Measurements from ENCODE around the gene EFCAB6. TPM values are rescaled to one million over a fixed set of nuclear protein-coding genes. Genes with fewer than 3 reads are reported as not detected.

The EFCAB6 gene
- total RNA-seq: 0.31 and 0.32 TPM in 2 replicates
- 0.07 TPM in 1 of 2 replicates, not detected in the other for polyA plus RNA-seq
- 0.17 and 0.20 TPM in 2 replicates for polyA plus RNA-seq (2011; cell fraction: cytosol; rRNA removed)
- polyA plus RNA-seq (2011; cell fraction: nucleus; rRNA removed): 0.10 and 0.24 TPM in 2 replicates
- polyA plus RNA-seq (2012): 0.41 and 0.56 TPM in 2 replicates
- 0.38 and 0.39 TPM in 2 replicates for polyA minus RNA-seq
- not detected for polyA minus RNA-seq (2011; cell fraction: cytosol; rRNA and poly(A)+ RNA removed)
- 0.53 and 1.0 TPM in 2 replicates for polyA minus RNA-seq (2011; cell fraction: nucleus; rRNA and poly(A)+ RNA removed)
- percentile 20 among the genes with signal in this experiment for Bru-seq, nascent RNA
- BruChase-seq, experiment 1, labeled RNA remaining after a 6-hour chase: percentile 11 among the genes with signal in this experiment
- percentile 16 among the genes with signal in this experiment for BruChase-seq, experiment 2, labeled RNA remaining after a 2-hour chase
- long read RNA-seq: 0 reads

GRCh38 chr22:43812149-43812842 lies at the start of gene EFCAB6:
EFCAB6 (minus strand) TSS chr22:43812305; CDS start chr22:43782318, 29,987 bp downstream.
- H3K79me2 ChIP-seq (ENCODE audit: control insufficient read depth, insufficient read depth, low read length): no peaks in the 10 kb centered on the region
- H4K20me1 ChIP-seq (replicated peaks; ENCODE audit: control insufficient read depth, extremely low read depth, insufficient read depth, low read length): no peaks in the 10 kb centered on the region
- H3K27me3 ChIP-seq (ENCODE audit: control insufficient read depth in 2 of 2, insufficient read depth in 2 of 2, low read length in 2 of 2): no peaks in the 10 kb centered on the region
- peak within 1 kb of the TSS; percentile 51 for H3K9ac ChIP-seq (replicated peaks; ENCODE audit: extremely low read depth, insufficient read depth, low read length)
- no peaks in the 10 kb centered on the region for H3K9me3 ChIP-seq (replicated peaks; ENCODE audit: control insufficient read depth, insufficient read depth, low read length)
- POLR2A ChIA-PET: no interaction called here
- H3K4me3 ChIP-seq (replicated peaks in 1 of 3; ENCODE audit: insufficient read depth in 1 of 3, low read depth in 1 of 3, low read length in 3 of 3): peak within 1 kb of the TSS; percentile 17 to 81 (median 57)
- dilution Hi-C loops (cut with MboI; ENCODE audit: extremely low pct_ligation_motif_present, low sequenced_read_pairs) (no loop called here), intact Hi-C loops (cut with micrococcal nuclease) (no loop called here)
- no peak for TF ChIP-seq GATA2 (IDR thresholded peaks at IDR 0.05; ENCODE audit: insufficient read depth, insufficient read length, low read depth, low read length)
- no peak for TF ChIP-seq JUN (IDR thresholded peaks at IDR 0.05; ENCODE audit: borderline replicate concordance, insufficient read depth, insufficient read length, low read depth)
- no peak for TF ChIP-seq MYC (IDR thresholded peaks at IDR 0.05; ENCODE audit: low read depth, low read length)
- peak; percentile 52 for TF ChIP-seq POLR2AphosphoS5 (IDR thresholded peaks at IDR 0.05; ENCODE audit: insufficient read depth, low read depth, low read length)
- no peak for TF ChIP-seq EZH2 (IDR thresholded peaks at IDR 0.05; ENCODE audit: borderline replicate concordance, low read depth, low read length, severe bottlenecking)
- TF ChIP-seq FOS (IDR thresholded peaks at IDR 0.05; ENCODE audit: borderline replicate concordance, insufficient read depth, low read length): no peak
- TF ChIP-seq MAX (IDR thresholded peaks at IDR 0.05; ENCODE audit: insufficient read depth, insufficient read length): no peak
- no peak for TF ChIP-seq CTCF (IDR thresholded peaks at IDR 0.05; ENCODE audit: extremely low read depth in 1 of 2, insufficient read depth in 1 of 2, low read depth in 1 of 2, low read length in 2 of 2)
- peak; percentile 59 for TF ChIP-seq POLR2A (IDR thresholded peaks at IDR 0.05; ENCODE audit: low read depth, low read length)
- DNase-seq (ENCODE audit: low read depth, low spot score): peak; percentile 90
- TSS peak; percentile 87 for BruUV-seq (replicated peaks)
- H3K9me1 ChIP-seq (replicated peaks; ENCODE audit: control insufficient read depth, extremely low read depth, insufficient read depth, low read length): no peaks in the 10 kb centered on the region
- peak within 1 kb of the TSS; percentile 48 for H3K27ac ChIP-seq (ENCODE audit: insufficient read depth, low read depth, low read length)
- peak within 1 kb of the TSS; percentile 67 for H3K4me2 ChIP-seq (ENCODE audit: insufficient read depth, low read length)
- H3K4me1 ChIP-seq (ENCODE audit: control insufficient read depth, extremely low read depth, insufficient read depth, low read length): peaks cover 8% of the 10 kb centered on the region
- no peaks in the 10 kb centered on the region for H3K36me3 ChIP-seq (ENCODE audit: control insufficient read depth in 2 of 2, extremely low read depth in 1 of 2, insufficient read depth in 2 of 2, low read length in 2 of 2)
- CTCF ChIA-PET: interaction anchor here (1.1 kb wide), 1 partner anchor 88 kb away, joined by 3 read pairs; no protein-coding TSS in a partner anchor
- H2AFZ ChIP-seq (ENCODE audit: low read depth, low read length): peak within 1 kb of the TSS; percentile 89
- FAIRE-seq: peak; percentile 95

All from endothelial cell of umbilical vein (primary cell).